ENCODE measurements around the gene SPP2.
A peak's percentile ranks its signal among the peaks of the same experiment; 100 is the strongest.

SPP2 gene

GRCh38 chr2:234107861-234108260, 57.4 kb downstream of the SPP2 start:
- no peak for TF ChIP-seq CTCF (conservative IDR thresholded peaks at IDR 0.05; ENCODE audit: low read depth)
- ChIA-PET CTCF (interaction anchor here (0.6 kb wide), 1 partner anchor 25 kb away, joined by 3 read pairs; no protein-coding TSS in a partner anchor), POLR2A (ENCODE audit: low non-redundant PET) (no interaction called here)
- peak; percentile 61 for DNase-seq (ENCODE audit: low spot score)
- H3K27ac ChIP-seq: peak overlapping the region; percentile 79

- CTCF ChIA-PET: no interaction called here
- peak overlapping the region; percentile 34; the same call in 1 of the 2 replicates for H3K27ac ChIP-seq
- POLR2A ChIA-PET (ENCODE audit: low non-redundant PET): no interaction called here
- no peak for TF ChIP-seq CTCF (conservative IDR thresholded peaks at IDR 0.05; ENCODE audit: low read depth)
- DNase-seq (ENCODE audit: low spot score): no peak
These were observed 58.8 kb downstream of the SPP2 start for GRCh38 chr2:234109321-234109720.

GRCh38 chr2:234110219-234110618, 59.7 kb downstream of the SPP2 start:
- no peak for DNase-seq (ENCODE audit: low spot score)
- ChIA-PET POLR2A (ENCODE audit: low non-redundant PET) (no interaction called here), CTCF (no interaction called here)
- no peak for TF ChIP-seq CTCF (conservative IDR thresholded peaks at IDR 0.05; ENCODE audit: low read depth)
- H3K27ac ChIP-seq: no peak overlapping the region; the same call in 1 of the 2 replicates

- POLR2A ChIA-PET (ENCODE audit: low non-redundant PET): no interaction called here
- CTCF ChIA-PET: no interaction called here
- DNase-seq (ENCODE audit: low spot score): peak; percentile 97
These were observed 61.0 kb downstream of the SPP2 start for GRCh38 chr2:234111523-234111922.

GRCh38 chr2:234116010-234116409, 65.5 kb downstream of the SPP2 start:
- no peak for TF ChIP-seq CTCF (conservative IDR thresholded peaks at IDR 0.05; ENCODE audit: low read depth)
- POLR2A ChIA-PET (ENCODE audit: low non-redundant PET): no interaction called here
- no peak for DNase-seq (ENCODE audit: low spot score)
- no peak overlapping the region for H3K27ac ChIP-seq
- CTCF ChIA-PET: interaction anchor here (0.7 kb wide), 1 partner anchor 24 kb away, joined by 3 read pairs; no protein-coding TSS in a partner anchor

More at GRCh38 chr2:234111523-234111922, 61.0 kb downstream of the SPP2 start:
- H3K27ac ChIP-seq: no peak overlapping the region
- TF ChIP-seq CTCF (conservative IDR thresholded peaks at IDR 0.05; ENCODE audit: low read depth): no peak

- ChIA-PET POLR2A (ENCODE audit: low non-redundant PET) (no interaction called here), CTCF (no interaction called here)
- no peak overlapping the region for H3K27ac ChIP-seq
- TF ChIP-seq CTCF (conservative IDR thresholded peaks at IDR 0.05; ENCODE audit: low read depth): no peak
- no peak for DNase-seq (ENCODE audit: low spot score)
These were observed 71.5 kb downstream of the SPP2 start for GRCh38 chr2:234121999-234122398.
